Suppressor macrophage treated with lipopolysaccharide for 1 hour (primary cell): ENCODE measurements around the gene HPS4.

Source experiments
- DNase-seq, 3 donors: peaks; one replicate each; pipeline ENCODE4 v3.0.0-alpha.2; 2020 to 2022

HPS4 gene

DNA sequence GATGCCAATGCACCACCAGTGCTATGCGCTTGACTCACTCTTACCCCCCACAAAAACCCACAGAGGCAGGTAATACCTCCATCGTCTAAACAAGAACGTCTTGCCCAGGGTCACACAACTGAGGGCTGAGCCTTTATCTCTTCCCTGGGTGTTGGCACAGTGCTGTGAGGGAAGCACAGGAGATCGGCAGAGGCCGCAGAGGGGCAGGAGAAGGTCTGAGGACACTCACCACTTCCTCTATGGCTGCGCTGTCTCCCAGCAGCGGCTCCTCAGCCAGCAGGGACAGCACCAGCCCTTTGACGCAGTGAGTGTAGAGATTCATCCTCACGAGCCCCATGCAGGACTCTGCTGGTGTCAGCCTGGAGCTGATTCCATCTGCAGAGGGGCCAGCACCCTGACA, 19.9 kb downstream of the HPS4 start:
- DNase-seq = no peak

DNA sequence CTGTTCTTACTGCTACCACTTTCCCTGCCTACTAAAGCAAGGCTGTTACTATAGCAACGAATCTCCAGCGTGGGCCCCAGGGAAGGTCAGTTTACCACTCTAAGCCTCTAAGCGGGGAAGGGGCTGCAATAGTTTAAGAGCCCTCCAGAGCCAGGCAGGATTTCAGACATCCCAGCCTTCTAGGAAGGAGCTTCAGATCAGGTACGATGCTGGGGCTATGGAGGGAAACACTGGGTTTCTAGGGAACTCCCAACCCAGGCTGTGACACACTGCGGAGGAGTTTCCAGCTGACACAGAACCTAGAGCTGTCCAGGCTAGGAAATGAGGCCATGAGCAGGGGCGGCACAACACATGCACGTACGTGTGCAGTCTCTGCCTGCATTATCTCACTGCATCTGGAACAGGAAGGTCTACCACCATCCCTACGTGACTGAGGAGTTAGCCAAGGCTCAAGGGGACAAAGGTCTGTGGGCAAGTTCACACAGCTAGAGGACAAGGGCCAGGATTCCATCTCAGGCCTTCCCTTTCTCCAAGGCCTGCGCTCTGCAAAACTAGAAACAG, 20.4 kb downstream of the HPS4 start:
- DNase-seq = peak; percentile 51 to 68 (median 63)

DNA sequence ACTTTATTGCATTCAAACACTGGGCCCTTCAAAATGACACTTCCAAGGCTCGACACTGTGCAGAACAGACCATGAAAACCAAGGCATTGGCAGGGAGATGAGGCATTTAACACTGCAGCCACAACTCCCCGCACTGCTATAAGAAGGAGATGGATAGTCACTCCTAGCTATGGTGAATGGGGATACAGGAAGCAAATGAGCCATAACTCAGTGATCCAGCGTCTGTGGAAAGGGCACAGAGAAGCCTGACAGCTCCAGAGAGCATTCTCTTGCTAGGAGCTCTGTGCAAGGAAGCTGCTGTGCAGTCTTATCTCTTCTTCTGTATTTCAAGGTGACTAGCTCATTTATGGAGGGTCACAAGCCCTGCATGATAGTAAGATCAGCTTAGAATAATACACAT, 20.9 kb downstream of the HPS4 start:
- no peak for DNase-seq

DNA sequence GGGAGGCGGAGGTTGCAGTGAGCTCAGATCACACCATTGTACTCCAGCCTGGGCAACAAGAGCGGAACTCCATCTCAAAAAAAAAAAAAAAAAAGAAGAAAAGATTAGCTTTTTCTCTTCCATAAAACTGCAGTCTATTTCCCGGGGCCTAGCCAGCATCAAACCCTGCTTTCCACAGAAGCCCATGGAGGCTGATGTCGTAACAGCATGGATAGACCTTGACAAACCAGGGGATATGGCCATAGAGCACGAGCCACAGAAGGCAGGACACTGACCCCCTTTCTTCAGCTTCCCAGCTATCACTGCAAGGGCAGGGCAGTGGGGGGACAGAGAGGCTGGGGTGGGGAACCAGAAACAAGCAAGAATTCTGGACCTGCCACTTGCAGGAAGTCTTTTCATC, 21.5 kb downstream of the HPS4 start:
- DNase-seq = no peak

DNA sequence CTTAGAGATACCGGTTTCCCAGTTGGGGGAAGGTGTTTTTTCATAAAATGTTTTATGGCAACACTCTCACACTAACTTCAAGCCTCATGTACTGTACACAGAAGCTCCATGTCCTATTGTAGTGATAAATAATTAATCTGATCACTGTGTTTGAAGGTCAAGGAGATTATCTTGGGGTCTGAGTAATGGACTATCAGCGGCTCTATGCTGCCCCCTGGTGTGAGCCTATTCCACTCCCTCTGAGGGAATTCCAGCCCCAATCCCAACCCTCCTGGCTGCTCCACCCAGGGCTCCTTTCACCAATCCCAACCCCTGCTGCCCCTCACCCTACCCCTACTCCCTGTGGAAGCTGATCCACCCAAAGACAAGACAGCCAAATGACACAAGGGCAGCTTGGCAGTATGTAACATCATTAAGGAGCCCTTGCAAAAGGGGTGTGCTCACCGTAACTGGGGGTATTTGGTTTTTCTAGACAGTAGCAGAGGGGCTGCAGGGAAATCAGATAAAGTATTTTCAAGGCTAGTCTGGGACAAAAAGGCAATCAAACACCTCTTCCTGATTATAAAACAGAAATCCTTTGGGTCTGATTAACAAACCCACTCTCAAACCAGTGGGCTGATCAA, 22.3 kb downstream of the HPS4 start:
- peak; percentile 62 to 84 (median 66) for DNase-seq

DNA sequence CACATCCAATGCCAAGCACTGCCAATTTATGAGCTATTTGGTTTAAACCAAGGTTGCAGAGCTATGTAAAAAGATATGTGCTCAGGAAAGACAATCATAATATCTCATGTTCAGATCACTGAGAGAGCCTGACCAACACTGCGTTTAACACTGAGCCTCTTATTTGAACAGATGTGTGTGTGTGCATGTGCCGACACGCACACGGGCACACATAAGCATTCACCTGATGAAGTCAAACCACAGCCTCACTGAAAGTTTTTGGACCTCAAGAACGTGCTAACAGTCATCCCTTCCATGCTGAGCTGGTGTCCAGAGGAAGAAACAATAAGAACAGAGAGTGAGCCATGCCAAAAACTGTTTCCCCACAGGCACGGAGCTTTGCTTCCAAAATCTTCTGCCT, 23.4 kb downstream of the HPS4 start:
- no peak for DNase-seq

DNA sequence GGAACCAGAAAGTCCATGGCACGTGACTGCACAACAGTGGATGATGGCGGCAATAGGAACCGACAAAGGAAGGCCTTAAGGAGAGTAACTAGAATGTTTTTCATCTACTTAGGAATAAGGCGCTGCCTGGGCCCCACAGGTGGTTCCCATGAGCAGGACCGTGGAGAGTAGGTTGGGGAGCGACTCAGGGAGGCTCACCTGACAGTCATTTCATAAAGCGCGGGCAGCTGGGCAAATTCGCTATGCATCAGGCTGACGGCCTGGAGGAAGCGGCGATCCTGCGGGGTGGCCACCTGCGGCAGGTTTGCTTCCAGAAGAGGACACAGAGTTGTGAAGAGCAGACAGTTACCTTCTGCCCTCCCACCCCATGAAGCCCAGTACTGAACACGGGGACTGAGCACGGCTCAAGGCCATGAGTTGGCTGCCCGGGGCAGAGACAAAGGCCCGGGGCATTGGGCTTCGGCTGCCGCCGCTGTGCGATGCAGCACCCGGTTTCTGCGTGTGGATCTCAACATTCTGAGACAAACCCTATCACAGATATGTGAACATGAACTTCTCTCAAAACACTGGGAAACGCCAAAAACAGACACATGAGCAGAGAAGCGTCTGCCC, 25.8 kb downstream of the HPS4 start:
- DNase-seq = no peak

DNA sequence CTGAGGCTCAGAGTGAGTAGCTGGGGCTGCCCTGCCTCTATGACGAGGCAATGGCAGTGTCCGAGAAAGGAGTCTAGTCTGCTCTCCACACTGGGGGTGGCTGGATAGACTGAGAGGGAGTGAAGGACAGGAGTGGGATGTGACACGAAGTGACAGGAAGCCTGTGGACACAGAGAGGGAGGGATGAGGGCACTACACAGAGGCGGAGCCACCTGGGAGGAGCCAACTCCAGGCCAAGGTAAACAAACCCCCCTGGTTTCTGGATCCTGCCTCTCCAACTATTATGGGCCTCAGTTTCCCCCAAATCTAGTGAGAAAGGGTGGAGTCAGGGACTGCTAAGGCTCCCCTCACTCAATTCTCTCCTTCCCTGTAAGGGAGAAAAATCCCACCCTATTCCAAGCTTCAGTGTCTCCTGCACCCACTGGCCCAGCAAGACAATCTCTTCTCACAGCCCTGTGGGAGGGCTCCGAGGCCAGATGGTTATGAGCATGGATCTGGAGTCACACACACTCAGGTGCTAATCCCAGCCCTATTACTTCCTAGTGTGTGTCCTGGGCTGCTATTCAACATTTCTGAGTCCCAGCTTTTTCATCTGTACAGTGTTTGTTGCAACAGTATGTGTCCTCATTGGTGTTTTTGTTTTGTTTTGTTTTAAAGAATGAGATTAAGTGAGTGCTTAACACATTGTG, 29.6 kb downstream of the HPS4 start:
- no peak for DNase-seq

DNA sequence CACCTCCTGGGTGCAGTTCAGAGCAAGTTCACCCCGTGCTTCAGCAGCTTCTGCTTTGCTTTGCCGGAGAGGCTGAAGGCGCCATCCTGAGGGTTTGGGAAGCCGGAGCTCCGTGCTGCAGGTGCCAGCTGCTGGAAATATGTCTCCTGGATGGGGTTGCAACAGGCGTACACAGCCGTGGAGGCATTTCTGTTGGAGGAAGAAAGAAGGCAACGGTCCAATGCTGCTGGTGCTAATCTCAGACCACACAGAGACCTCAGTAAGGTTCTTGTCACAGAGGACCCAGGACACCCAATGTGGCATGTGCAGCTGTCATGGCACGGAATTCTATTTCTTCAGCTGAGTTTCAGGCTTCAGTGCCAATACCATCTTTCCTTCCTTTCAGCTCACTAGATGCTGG, 30.4 kb downstream of the HPS4 start:
- no peak for DNase-seq

DNA sequence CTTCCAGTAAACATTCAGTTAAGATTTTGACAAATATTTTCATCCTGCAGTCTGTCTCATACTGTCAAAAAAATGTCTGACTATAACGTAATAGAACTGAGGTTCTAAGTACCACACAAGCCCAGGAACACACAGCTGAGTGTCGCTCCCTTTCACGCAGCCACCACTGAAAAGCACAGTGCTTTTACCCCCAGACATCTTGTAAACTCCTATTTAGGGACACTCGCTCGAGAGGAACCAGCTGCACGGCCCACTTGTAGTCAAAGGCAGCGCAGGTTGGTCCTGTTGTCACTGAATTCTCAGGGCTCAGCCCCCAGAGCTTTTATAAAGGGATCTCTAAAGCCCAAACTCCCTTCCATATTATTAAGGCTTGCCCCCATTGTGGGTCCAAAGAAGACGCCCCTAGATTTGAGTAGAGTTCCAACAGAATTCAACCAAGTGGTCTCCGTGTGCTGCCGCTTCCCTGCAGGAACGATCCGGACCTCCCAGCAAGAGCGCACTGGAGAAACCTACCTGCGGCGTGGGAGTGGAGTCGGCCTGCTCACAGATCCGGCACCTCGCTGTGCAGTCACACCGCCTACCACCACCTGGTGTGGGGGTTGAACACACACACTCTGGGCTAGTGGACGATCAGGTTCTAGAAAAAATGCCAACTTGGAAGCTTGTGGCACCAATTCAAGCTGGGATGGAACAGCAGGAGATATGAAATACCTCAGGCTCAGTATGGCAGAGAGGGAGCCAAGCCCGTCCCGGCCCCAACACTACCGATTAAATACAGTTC, 31.2 kb downstream of the HPS4 start:
- no peak for DNase-seq

DNA sequence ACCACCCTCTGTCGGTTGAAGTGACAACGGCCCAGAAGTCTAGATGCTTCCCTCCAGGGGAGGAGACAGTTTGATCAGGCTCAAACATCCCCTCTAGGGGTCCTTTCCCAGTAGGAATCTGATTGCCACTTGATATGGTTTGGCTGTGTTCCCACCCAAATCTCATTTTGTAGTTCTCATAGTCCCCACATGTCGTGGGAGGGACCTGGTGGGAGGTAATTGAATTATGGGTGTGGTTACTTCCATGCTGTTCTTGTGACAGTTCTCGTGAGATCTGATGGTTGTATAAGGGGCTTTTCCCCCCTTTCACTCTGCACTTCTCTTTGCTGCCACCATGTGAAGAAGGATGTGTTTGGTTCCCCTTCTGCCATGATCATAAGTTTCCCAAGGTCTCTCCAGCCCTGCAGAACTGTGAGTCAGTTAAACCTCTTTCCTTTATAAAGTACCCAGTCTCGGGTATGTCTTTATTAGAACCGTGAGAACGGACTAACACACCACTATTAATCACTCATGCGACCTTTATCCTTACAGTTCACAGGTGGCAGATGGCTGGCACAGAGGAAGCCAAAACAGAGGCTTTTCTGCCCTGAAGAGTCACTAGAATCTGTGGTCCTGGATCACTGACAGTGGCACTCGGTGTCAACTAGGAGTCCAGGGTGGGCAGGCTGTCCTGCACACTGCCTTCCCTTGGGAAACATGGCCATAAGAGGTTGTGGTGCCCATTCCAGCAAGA, 33.0 kb downstream of the HPS4 start:
- no peak for DNase-seq

DNA sequence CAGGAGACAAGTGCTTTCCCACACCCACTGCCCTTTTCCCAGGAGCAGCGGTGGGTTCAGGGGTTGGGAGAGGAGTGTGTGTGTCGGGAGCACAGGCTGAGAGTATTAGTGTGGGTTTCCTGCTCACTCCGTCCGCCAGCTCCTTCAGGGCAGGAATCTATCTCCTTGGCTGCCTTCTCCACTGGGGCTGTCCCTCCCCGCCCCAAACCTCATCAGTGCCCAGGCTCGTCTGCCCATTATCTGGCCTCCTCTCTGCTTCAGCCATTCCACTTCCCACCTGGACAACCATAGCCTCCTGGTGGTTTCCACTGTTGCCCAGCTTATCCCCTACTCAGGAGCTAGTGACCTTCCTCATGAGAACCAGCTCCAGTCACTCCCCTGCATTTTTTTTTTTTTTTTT, 34.6 kb downstream of the HPS4 start:
- no peak for DNase-seq

DNA sequence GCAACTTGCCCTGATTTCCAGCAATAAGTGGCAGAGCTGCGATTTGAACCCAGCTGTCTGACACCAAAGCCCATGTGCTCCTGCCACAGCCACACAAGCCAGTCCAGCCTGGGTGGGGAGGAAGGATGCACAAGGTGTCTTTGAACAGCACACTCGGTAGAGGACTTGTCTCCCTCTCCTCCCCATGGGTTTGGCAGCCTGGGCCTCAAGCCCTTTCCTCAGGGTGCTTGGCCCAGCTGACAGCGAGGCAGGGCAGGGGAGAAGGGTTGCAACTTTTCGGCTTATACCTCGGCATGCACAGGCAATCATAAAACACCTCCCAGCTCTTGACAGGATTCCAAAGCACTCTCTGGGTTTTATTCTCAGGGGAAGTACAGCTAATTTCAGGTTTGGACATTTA, 35.2 kb downstream of the HPS4 start:
- no peak for DNase-seq

DNA sequence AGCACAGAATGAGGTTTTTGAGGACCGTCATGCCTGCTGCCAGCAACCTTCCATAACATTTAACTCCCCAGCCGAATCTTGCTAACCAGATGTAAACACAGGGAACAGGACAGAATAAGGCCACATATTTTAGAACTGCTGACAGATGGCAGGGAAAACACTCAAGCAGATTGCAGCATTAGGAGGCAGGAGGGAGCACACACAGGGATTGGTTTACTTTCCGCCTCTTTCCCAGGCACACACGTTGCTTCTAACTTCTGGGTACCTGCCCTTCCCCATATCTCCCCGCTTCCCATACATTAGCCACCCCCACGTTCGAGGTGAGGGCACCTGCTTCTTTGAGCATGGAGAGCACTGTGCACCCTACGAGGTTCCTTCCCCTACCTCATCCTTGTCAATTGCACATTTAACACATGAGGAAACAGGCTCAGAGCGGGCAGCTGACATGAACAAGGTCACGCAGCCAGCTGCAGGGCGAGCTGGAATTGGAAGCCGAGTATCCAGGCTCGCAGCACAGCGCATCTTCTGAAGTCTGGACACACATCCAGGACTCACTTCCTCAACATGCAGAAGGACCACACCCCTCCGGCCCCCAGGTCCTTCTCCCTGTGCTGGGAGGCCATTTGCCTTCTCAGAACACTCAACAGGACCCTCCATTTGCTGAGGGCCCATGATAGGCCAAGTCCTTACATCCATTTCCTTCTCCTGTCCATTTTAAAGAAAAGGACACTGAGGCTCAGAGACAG, 35.8 kb downstream of the HPS4 start:
- no peak for DNase-seq

DNA sequence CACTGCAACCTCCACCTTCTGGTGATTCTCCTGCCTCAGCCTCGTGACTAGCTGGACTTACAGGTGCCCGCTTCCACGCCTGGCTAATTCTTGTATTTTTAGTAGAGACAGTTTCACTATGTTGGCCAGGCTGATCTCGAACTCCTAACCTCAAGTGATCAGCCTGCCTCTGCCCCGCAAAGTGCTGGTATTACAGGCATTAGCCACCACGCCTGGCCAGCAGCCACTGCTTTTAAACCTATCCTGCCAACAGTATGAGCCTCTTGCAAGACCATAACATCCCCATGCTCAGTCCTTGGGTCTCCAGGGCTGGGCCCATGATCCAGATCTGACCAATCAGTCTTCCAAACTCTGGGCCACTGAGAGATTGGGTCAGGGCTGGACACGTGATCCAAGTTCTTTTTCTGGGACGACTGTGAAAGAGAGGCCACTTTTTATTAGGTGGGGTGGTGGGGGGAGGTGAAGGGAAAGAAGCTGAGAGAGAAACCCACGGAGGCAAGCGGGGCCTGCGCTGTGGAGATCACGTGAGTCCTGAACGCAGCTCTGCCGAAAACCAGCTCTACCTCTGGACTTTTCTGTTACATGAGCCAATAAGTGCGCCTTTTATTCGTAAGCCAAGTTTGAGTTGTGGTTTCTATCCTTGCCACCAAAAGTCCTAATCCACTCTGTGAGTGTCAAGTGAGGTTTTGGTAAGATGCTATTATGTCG, 36.6 kb downstream of the HPS4 start:
- no peak for DNase-seq

DNA sequence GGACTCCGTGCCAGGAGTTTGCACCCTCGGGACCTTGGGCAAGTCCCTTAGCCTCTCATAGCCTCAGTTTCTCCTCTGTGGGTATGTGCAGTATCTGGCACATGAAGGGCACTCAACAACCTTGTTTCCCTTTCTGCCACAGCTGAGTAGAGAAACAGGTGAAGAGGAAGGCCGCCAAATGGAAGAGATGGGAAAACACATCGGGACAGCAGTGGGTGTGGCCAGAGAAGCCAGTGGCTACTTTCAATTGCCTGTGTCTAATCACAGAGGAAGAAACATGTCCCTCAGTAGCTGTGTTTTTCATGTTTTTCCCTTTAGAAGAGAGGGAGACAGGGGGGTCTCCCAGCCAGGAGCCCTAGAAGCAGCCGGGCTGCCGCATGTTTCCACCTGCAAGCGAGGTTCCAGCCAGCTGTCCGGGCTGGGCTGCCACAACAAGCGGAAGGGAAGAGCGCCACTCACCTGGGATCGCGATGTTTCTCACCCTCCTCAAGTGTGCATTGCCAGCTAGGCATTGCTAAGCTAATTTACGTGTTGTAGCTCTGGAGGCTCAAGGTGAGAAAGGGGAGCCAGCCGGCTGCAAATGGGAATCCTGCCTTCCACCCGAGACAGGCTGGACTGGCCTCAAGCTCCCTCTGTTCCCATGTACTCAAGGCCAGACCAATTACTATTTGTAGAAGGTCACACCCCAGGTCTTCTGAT, 37.9 kb downstream of the HPS4 start:
- no peak for DNase-seq

DNA sequence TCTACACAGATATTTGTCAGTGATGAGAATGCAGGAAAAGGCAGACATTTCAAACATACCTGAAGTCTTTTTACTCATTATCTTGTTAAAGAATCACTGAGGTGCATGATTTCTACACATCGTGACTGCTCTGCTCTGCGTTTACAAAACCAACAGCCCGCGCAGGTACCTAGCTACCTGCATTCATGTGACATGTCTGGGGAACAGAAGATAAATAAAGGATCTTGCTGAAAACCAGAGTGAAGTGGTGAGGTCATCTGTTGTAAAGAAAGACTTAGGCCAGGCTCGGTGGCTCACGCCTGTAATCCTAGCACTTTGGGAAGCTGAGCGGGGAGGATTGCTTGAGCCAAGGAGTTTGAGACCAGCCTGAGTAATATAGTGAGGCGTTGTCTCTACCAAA, 38.8 kb downstream of the HPS4 start:
- no peak for DNase-seq

DNA sequence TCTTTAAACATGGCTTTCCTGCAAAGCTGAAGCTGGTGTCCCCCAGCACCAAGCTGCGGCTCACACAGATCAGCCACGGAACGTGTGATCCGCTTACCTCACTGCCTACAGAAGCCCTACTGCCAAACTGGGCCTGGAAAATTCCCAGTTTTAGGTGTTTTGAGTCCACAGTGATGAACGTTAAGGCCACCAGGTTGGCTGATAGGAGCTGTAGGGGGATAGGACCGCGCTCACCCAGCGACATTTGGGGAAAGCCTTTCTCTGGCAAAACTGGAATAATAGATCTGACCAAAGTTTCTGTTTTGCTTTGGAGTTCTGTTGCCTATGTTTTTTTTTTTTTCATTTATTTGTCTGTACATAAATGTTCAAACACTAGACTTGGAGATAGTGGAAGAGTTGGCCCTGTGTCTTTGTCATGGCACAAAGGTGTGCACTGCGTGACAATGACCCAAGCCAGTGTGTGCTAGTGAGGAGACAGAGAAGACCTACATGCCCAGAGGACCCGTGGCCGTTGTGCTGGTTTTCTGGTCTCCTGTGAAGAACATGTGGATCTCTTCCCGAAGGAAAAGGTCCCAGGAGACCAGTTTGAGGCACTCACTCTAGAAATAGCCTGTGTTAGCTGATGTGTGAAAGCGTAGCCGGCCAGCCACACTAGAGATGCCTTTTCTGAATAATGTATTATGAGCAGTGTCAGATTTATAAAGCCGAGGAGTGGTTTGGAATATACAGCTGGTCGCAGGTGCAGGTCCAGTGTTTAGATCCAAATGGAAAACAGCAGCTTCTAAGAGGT, 39.5 kb downstream of the HPS4 start:
- DNase-seq = no peak

DNA sequence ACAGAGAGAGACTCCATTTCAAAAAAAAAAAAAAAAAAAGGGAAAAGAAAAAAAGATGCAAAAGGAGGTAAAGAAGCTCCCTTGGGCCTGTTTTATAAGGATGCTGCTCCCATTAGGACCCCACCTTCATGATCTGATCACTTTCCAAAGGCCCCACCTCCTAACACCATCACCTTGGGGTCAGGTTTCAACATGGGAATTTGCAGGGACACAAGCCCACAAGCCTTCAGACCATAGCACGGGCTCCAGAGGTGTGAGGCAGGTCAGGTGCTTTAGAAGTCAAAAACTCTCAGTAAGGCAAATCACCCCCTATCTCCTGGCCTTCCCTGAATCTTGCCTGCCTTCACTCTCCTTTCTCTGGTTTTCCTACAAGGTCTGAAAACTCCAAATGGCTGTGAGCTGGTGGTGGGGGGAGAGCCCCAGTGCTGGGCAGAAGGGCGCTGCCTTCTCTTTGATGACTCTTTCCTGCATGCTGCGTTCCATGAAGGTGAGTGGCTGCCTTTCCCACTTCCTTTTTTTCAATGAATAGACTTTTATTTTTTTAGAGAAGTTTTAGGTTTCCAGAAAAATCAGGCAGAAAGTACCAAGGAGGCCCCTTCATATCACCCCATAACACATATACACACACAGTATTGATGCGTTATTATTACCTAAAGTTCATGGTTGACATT, 41.4 kb downstream of the HPS4 start:
- no peak for DNase-seq
